GM19452 (cell line): ENCODE results near the gene GBX2.

Experiments used
- ATAC-seq: cut with Tn5 transposase; IDR thresholded peaks from one replicate; pipeline ENCODE4 v1.9.1; 2021; ENCODE audit not compliant: unreplicated experiment

Gene GBX2

GRCh38 chr2:236119476-236119875 lies 48.7 kb downstream of the GBX2 start:
- no peak for ATAC-seq

- no peak for ATAC-seq
These were observed 49.2 kb downstream of the GBX2 start for GRCh38 chr2:236119003-236119402.

- no peak for ATAC-seq
These were observed 50.3 kb downstream of the GBX2 start for GRCh38 chr2:236117861-236118269.

GRCh38 chr2:236117401-236117800 lies 50.8 kb downstream of the GBX2 start:
- ATAC-seq, result no peak
